Stimulated activated CD8-positive, alpha-beta memory T cell treated with anti-CD3 and anti-CD28 coated beads, Interleukin-15, amount 100 ng/mL, for 4 hours (primary cell): ENCODE measurements around the gene RNF224.

Experiments used
- DNase-seq, 2 donors: peaks; one replicate each; pipeline ENCODE4 v3.0.0-alpha.2; 2020; ENCODE audit warnings: low read depth in 2 of 2

RNF224 gene

DNA sequence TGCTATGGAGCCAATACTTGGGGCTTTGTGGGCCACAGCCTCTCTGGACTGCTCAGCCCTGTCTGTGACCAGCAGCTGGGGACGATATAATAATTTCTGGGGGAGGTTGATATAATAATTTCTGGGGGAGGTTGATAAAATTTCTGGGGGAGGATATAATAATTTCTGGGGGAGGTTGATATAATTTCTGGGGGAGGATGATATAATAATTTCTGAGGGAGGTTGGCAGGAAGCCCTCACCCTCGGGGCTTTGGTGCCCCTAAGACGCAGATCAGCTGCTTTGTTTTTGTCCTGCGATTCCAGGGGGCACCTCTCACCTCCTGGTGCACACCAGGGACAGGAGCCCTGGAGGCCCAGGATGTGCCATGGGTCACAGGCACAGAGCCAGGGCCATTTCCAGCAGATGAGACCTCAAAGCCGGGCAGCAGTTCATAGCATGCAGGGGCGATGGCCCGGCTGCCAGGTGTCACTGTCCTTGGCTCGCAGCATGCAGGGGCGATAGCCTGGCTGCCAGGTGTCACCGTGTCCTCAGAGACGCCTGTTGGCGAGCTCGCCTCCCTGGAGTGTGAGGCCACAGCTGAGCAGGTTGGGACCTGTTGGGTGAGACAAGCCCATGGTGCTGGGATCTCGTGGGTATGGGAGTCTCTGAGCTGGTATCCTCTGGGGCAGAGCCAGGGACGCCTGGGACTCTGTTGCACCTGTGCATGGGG, 46.5 kb downstream of the RNF224 start:
- DNase-seq = no peak

DNA sequence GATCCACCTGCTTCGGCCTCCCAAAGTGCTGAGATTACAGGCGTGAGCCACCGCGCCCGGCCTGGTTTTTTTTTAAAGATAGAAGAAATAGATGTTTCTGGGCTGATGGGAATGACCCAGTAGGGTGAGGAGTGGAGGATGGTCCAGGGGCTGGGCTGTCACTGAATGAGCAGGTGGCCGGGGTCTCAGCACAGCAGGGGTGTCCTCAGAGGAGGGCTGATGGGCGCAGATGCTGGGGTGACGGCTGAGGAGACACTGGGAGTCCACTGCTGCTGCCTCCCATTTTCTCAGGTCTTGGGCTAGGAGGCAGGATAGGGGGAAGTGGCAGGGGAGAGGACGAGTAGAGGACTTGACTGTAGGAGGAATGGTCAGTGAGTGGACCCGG, 47.9 kb downstream of the RNF224 start:
- no peak for DNase-seq

DNA sequence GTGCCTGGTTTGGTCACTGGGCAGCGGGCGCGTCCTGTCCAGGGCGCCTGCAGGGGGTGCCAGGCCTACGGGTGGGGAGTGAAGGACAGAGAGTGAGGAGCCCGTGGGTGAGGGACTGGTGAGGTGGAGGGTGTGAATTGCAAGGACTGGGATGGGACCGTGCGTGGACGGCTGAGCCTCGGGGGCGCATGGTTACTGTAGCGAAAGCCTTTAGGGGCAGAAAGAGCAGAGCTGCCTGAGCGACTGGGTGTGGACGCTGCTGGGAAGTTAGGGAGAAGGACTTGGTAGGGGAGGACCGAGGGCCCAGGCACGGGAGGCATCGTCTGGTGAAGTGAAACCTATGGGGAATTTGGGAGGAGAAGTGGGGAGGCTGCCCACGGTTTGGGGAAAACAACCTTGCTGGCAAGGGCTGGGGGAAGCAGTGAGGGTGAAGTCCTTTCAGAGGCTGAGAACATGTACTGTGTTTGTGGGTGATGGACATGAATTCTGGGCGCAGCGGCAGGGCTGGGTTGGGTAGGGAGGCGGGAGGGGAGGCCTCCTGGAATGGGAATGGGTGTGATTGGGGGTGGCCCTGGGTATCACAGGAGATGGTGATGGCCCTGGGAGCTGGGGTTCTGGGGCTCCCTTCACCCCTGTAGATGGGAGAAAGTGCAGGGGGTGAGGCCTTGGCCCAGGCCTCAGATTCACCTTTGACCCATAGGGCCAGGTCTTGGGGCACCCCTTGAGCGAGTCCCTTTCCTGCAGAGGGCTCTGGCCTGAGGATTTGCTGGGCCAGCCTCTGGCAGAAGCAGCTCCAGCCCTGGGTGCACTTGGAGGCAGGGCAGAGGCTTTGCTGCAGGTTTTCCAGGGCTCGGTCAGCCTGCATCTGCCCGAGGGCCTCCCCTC, 48.5 kb downstream of the RNF224 start:
- DNase-seq = no peak

DNA sequence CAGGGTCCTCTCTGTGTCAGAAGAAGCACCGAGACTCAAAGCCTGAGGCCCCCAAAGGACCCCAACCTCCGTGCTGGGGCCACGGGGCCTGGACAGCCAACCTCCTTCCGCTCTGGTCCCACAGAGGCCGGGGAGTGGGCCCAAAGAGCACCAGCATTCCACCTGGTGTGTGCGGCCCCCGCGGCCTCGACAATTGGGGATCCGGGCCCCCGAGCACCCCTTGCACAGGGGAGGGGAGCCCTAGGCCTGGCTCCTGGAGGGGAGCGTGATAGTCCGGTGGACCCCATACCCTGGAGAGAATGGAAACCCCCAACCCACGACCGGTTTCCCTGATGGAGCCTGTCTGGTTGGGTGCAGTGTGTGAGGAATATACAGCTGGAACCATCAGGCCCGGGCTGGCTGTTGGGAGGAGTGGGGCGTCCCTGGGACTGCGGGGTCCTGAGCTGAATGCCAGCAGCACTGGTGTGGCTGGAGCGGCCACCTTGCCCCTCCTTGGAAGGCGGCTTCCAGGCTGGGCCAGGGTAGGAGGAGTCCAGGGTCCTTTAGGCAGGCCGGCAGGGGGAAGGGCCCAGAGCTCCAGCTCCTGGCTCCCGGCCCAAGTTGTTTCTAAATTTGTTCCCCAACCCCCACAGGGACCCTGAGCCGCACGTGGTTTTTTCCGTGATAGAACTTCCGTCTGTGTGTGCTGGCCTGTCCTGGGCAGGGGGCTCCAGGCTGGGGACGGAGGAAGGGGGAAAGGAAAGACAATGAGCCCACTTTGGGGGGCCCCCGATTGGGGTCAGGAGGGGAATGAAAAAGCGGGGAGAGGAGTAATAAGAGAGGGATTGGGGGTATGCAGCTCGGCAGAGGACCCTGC, 49.4 kb downstream of the RNF224 start:
- DNase-seq = no peak

DNA sequence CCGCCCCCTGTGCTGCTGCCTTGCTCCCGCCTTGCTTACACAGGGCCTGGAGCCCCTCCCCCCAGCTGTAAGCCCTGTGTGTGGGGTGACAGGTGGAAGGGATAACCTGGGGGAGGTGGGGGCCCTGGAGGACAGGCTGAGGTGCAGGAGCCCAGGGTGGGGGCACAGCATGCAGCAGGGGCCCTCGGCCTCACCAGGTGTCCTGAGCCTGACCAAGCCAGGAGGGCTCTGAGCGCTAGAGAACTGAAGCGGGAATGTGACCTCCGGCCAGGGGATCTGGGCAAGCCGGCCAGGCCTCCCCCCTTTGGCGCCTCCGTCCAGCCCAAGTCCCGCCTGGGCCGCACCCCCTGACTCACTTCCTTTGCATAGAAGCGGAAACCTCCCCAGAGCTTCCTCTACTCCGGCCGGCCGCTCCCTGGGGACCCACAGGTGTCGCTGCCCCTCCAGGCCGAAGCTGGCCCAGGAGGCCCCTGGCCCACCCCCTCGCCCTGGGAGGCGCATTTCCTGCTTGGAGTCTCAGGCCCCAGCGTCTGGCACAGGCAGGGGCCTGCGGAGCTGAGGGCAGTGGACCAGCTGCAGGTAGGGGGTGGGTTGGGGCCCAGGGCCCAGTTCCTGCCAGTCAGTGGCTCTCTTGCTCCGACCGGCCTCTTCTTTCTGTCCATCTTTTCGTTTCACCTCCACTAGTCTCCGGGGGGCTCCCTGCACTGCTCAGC, 50.2 kb downstream of the RNF224 start, which contains the start of gene TOR4A:
TOR4A (plus strand) TSS at position 398 of the 713 bp plus-strand sequence. CDS start 964 bp downstream, outside the sequence.
- no peak for DNase-seq

DNA sequence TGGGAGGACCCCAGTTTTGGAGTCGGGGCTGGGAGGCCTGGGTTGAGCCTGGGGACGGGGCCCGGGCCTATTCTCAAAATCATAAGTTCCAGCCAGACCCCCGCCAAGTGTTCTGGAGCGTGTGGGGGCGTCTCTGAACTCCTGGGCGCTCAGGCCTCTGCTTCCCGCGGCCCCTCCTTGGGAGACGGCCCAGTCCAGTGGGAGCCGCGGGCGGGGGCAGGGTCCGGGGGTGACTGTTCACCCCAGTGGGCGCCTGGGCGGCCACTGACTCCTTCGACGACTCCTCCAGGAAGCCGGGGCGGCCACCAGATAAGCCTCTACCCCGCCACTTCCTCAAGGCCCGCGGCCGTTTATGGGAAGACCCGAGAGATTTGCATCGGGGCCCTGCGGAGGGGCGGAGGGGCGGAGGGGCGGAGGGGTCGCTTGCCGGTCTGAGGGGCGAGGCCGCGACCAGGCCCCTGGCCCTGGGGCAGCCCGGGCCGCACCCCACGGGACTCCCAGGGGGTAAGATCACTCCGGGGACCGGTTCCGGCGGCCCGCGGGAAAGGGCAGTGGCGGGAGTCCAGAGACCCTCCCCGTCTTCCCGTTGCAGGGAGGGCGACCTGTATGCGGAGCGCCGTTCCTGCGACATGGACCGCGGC, 50.9 kb downstream of the RNF224 start:
- DNase-seq = no peak
